DND-41 (cell line): Measurements from ENCODE around the gene TRDMT1.
A peak's percentile ranks its signal among the peaks of the same experiment; 100 is the strongest.

Experiments
- ATAC-seq: fragments of 200-7000 bp; cut with Tn5 transposase; 3 replicates; pipeline ENCODE4 v1.9.1; 2021; ENCODE audit warnings: low read depth; ENCODE audit not compliant: insufficient read depth
- DNase-seq: peaks from one replicate; pipeline ENCODE4 v3.0.0-alpha.2; 2020
- H2AFZ ChIP-seq: 2 replicates; pipeline ENCODE4 v1.6.0; 2012; ENCODE audit warnings: low read depth, low read length
- H3K27ac ChIP-seq: 2 replicates; pipeline ENCODE4 v1.5.1; 2012; ENCODE audit warnings: low read length, inconsistent platforms
- H3K27me3 ChIP-seq: fragments of 200-600 bp; sonication (generic); 2 replicates; pipeline ENCODE4 v1.6.0; 2012; ENCODE audit warnings: low read length, mild to moderate bottlenecking, inconsistent platforms; ENCODE audit not compliant: insufficient read depth, poor library complexity
- H3K36me3 ChIP-seq: 2 replicates; pipeline ENCODE4 v1.5.1; 2012; ENCODE audit warnings: low read length, inconsistent platforms; ENCODE audit not compliant: insufficient read depth
- H3K4me1 ChIP-seq: 2 replicates; pipeline ENCODE4 v1.5.1; 2012; ENCODE audit warnings: mild to moderate bottlenecking, low read length; ENCODE audit not compliant: insufficient read depth
- H3K4me2 ChIP-seq: 2 replicates; pipeline ENCODE4 v1.6.0; 2012; ENCODE audit warnings: mild to moderate bottlenecking, moderate library complexity, low read length, inconsistent platforms; ENCODE audit not compliant: insufficient read depth
- H3K4me3 ChIP-seq, 2 experiments: fragments of 200-600 bp in 1 of 2; shearing (Covaris generic) in 1 of 2; 2 replicates each; pipeline ENCODE4 v1.5.1; 2012 to 2016; ENCODE audit warnings: inconsistent platforms in 2 of 2, low read length in 2 of 2, mild to moderate bottlenecking in 2 of 2, low read depth in 1 of 2, moderate library complexity in 1 of 2
- H3K79me2 ChIP-seq: 2 replicates; pipeline ENCODE4 v1.6.0; 2012; ENCODE audit warnings: low read length, inconsistent platforms; ENCODE audit not compliant: insufficient read depth
- H3K9ac ChIP-seq: 2 replicates; pipeline ENCODE4 v1.6.0; 2012; ENCODE audit warnings: low read depth, mild to moderate bottlenecking, inconsistent platforms, low read length, moderate library complexity
- H3K9me3 ChIP-seq: 2 replicates; pipeline ENCODE4 v1.5.1; 2012; ENCODE audit warnings: low read length, moderate library complexity, mild to moderate bottlenecking, inconsistent platforms; ENCODE audit not compliant: insufficient read depth, severe bottlenecking
- H4K20me1 ChIP-seq: 2 replicates; pipeline ENCODE4 v1.6.0; 2012; ENCODE audit warnings: low read length; ENCODE audit not compliant: insufficient read depth
- CTCF ChIP-seq: IDR thresholded peaks from 2 replicates; pipeline ENCODE4 v1.5.1; 2012; ENCODE audit warnings: borderline replicate concordance, low read length, moderate library complexity, mild to moderate bottlenecking; ENCODE audit not compliant: poor library complexity, severe bottlenecking; ENCODE audit errors: extremely low read depth
- EZH2 ChIP-seq: IDR thresholded peaks from 3 replicates; pipeline ENCODE4 v1.6.1; 2012; ENCODE audit warnings: borderline replicate concordance, low read depth, mild to moderate bottlenecking, moderate library complexity, low read length, inconsistent platforms; ENCODE audit not compliant: severe bottlenecking

Gene TRDMT1

GRCh38 chr10:17219024-17219423 lies 17.6 kb upstream of the TRDMT1 start:
- Histone ChIP-seq H3K27ac (no peak overlapping the region), H3K4me1 (peaks cover 9% of the 10 kb centered on the region), H3K4me2 (no peak overlapping the region), H3K36me3 (no peaks in the 10 kb centered on the region), H3K79me2 (no peaks in the 10 kb centered on the region), H4K20me1 (no peaks in the 10 kb centered on the region), H3K9ac (no peak overlapping the region), H3K9me3 (no peaks in the 10 kb centered on the region), H2AFZ (no peak overlapping the region), H3K27me3 (no peaks in the 10 kb centered on the region), H3K4me3 (no peak overlapping the region)
- ATAC-seq (no peak), DNase-seq (no peak)
- TF ChIP-seq CTCF (no peak), EZH2 (no peak)

- Histone ChIP-seq H3K27me3 (no peaks in the 10 kb centered on the region), H3K4me3 (no peak overlapping the region), H3K4me2 (no peak overlapping the region), H4K20me1 (no peaks in the 10 kb centered on the region), H3K9me3 (no peaks in the 10 kb centered on the region), H3K79me2 (no peaks in the 10 kb centered on the region), H2AFZ (no peak overlapping the region), H3K27ac (no peak overlapping the region), H3K9ac (no peak overlapping the region), H3K4me1 (peaks cover 9% of the 10 kb centered on the region), H3K36me3 (no peaks in the 10 kb centered on the region)
- TF ChIP-seq CTCF (no peak), EZH2 (no peak)
- ATAC-seq (no peak), DNase-seq (no peak)
Observed at GRCh38 chr10:17217631-17218232, 16.3 kb upstream of the TRDMT1 start.

- no peak for ATAC-seq
- H3K36me3 ChIP-seq = no peaks in the 10 kb centered on the region
- no peaks in the 10 kb centered on the region for H3K79me2 ChIP-seq
- peak overlapping the region; percentile 27; the same call in 1 of the 2 replicates for H3K27ac ChIP-seq
- H2AFZ ChIP-seq = no peak overlapping the region
- TF ChIP-seq EZH2 = no peak
- TF ChIP-seq CTCF = no peak
- H3K9ac ChIP-seq = no peak overlapping the region
- H3K4me2 ChIP-seq = no peak overlapping the region
- DNase-seq = no peak
- no peak overlapping the region for H3K4me3 ChIP-seq
- H3K27me3 ChIP-seq = no peaks in the 10 kb centered on the region
- peaks cover 9% of the 10 kb centered on the region for H3K4me1 ChIP-seq
- no peaks in the 10 kb centered on the region for H3K9me3 ChIP-seq
- H4K20me1 ChIP-seq = no peaks in the 10 kb centered on the region
Observed at GRCh38 chr10:17216901-17217395, 15.5 kb upstream of the TRDMT1 start.
